Measurements from ENCODE around the gene SPEM1.

SPEM1 gene, protein sequence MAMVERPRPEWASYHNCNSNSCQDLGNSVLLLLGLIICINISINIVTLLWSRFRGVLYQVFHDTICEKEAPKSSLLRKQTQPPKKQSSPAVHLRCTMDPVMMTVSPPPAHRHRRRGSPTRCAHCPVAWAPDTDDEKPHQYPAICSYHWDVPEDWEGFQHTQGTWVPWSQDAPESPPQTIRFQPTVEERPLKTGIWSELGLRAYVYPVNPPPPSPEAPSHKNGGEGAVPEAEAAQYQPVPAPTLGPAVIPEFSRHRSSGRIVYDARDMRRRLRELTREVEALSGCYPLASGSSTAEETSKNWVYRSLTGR

DNA sequence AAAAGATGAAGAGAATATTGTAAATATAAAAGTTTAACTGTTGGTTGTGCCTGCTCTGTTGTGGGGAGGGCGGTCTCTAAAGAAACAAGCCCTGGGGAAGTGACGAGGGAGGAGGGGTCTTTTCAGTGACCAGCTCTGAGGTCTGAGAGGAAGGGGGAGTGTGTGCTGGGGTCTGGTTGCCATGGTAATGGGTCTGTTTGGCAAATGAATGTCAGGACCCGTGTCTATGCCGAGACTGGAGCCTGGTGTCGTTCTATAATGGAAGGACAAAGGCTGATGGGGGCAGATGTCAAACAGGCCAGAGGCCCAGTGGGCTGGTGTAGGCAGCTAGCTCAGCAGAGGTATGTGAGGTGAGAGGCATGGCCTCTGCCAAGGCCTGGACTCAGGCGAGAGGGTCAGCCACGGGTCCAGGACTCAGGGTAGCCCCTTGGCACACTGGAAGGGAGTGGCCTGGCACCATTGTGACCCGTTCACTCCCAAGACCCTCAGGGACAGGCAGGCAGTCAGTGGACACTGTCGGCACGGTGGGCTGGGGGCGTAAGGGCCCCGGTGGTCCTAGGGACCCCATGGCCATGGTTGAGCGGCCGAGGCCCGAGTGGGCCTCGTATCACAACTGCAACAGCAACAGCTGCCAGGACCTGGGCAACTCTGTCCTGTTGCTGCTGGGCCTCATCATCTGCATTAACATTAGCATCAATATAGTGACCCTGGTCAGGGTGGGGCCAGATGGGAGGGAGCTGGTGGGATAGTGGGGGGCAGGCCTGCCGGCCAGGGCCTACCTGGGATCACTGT, at the start of gene SPEM1:
SPEM1 (plus strand) TSS at position 506 of the 792 bp plus-strand sequence; CDS start at position 567, 61 bp downstream.
- DNase-seq = no peak

DNA sequence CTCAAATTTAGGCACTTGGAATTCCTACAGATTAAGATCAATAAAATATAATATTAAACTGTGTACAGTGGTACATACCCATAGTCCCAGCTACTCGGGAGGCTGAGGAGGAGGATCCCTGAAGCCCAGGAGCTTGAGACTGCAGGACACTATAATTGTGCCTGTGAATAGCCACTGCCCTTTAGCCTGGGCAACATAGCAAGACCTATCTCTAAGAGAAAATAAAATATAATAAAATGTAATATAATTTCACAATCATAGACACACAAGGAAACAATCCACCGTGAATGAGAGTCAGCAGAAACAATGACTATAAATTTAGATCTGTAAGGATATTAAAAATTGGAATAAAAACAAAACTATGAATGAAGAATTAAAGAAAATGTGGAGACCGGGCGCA, 49.3 kb upstream of the SPEM1 start:
- no peak for DNase-seq

DNA sequence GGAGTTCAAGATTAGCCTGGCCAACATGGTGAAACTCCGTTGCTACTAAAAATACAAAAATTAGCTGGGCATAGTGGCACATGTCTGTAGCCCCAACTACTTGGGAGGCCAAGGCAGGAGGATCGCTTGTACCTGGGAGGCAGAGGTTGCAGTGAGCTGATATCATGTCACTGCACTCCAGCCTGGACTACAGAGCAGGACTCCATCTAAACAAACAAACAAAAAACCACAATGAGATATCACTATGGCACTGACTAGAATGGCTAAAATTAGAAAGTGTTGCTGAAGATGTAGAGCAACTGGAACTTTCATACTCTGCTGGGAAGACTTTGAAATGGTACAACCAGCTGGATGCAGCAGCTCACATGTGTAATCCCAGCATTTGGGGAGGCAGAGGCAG, 45.8 kb upstream of the SPEM1 start:
- DNase-seq = no peak

DNA sequence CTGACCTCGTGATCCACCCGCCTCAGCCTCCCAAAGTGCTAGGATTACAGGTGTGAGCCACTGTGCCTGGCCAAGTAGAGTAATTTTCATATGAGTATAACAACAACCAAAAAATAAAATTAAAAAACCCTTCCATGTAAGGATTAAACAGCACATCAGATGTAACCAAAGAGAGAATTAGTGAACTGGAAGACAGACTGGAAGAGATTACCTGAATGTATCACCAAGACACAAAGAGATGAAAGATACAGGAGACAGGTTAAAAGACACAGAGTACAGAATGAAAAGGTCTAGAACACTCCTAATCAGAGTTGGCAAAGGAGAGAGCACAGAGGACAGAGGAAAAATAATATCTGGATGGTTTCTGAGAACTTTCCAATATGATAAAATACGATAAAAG, 41.0 kb upstream of the SPEM1 start:
- DNase-seq = no peak

DNA sequence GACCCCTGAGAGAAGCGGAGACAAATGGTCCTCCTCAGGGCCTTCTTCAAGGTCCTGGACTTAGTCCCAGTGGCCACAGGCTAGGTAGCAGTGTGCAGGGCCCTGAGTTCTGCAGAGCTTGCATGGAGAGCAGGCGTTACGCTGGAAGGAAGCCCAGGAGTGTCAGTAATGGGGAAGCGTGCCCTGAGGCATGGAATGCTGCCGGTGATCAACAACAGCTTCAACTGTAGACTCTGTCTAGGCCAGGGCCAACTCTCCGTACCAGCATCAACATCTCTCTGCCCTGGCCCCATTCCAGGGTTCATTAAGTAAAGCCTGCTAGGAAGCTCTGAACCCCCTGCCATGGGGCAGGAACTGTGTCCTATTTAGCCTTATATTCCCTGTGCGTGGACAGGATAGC, 39.8 kb upstream of the SPEM1 start:
- DNase-seq = no peak

- DNase-seq = no peak
Measured at GRCh38 chr17:7380855-7381683, 39.1 kb upstream of the SPEM1 start, which contains the start of gene TNK1. Gene TNK1, plus strand, starts transcription at chr17:7381089. Its CDS starts 1,838 bp downstream, at chr17:7382927.

DNA sequence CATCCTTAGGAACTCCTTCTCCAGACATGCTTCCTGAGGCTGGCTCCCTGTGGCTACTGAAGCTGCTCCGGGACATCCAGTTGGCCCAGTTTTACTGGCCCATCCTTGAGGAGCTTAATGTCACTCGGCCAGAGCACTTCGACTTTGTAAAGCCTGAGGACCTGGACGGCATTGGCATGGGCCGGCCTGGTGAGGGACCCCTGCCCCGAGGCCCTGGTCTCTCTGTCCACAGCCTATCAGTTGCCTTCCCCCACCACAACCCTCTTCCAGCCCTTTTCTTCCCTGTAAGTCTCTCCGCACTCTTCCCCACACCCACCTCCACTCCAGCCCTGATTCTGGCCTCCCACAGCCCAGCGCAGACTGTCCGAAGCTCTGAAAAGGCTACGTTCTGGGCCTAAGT, 37.2 kb upstream of the SPEM1 start:
- no peak for DNase-seq

GRCh38 chr17:7383371-7383741, 36.8 kb upstream of the SPEM1 start:
- DNase-seq = no peak

DNA sequence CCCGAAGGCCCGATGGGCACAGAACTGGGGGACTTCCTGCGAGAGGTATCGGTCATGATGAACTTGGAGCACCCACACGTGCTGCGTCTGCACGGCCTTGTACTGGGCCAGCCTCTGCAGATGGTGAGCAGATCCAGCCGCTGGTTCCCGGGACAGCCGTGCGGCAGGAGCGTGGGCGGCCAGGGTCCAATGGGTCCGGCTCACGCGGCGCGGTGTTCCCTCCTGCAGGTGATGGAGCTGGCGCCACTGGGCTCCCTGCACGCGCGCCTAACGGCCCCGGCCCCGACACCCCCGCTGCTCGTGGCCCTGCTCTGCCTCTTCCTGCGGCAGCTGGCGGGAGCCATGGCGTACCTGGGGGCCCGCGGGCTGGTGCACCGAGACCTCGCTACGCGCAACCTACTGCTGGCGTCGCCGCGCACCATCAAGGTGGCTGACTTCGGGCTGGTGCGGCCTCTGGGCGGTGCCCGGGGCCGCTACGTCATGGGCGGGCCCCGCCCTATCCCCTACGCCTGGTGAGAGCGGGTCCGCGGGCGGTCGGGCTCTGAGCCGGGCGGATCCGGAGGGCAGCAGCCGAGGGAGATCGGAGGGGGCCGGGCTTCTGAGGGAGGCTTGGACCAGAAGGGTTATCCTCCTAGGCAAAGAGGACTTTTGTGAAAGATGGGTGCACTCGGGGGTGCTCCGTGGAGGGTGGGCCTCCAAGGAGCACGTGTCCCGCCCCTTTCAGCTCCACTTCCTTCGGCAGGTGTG, 36.2 kb upstream of the SPEM1 start:
- DNase-seq = peak; percentile 93

DNA sequence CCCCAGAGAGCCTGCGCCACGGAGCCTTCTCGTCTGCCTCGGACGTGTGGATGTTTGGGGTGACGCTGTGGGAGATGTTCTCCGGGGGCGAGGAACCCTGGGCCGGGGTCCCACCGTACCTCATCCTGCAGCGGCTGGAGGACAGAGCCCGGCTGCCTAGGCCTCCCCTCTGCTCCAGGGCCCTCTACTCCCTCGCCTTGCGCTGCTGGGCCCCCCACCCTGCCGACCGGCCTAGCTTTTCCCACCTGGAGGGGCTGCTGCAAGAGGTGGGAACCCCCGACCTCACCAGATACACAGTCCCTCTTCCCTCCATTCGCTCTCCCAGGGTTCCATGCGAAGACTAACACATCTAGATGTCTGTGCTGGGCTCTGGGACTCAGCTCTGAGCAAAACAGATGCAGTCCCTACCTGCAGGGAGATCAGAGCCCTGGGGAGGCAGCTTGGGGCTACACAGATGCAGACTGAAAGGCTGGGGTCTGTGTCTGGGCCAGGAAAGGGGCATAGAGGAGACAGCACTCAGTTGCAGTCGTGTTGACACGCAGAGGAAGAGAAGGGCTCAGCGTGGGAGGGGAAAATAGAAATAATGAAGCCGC, 35.5 kb upstream of the SPEM1 start:
- no peak for DNase-seq

DNA sequence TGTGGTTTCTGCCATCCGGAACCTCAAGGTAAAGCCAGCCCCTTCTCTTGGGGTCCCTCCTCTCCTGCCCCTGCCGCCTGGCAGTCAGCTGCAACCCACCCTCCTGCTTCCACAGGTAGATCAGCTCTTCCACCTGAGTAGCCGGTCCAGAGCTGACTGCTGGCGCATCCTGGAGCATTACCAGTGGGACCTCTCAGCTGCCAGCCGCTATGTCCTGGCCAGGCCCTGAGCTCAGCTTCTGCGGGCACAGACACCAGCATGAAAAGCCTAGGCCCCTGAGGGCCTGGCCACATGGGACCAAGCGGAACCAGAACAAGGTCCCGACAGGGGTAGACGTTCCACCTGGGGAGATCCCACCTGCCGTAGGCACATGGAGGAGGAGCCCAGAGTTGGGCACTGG, 31.3 kb upstream of the SPEM1 start:
- no peak for DNase-seq

- no peak for DNase-seq
Measured at GRCh38 chr17:7389924-7390910, 29.9 kb upstream of the SPEM1 start.

DNA sequence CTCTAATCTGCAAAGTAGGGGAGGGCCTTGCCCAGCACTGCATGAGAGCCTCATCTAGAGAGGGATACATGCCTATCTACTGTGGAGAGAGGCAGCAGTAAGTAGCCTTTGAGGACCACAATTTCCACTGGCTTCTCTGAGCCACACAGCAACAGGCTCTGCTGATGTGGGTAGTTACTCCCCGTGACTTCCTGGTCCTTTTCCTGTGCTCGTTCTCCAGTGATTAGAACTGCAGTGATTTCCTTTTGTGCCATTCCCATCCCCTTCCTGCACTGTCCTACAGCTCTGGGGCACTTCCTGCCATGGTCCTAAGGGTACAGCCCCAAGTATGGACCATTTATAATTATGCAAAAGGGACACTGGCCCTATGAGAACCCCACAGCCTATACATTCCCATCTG, 28.8 kb upstream of the SPEM1 start:
- no peak for DNase-seq

GRCh38 chr17:7392696-7393612, 27.2 kb upstream of the SPEM1 start:
- no peak for DNase-seq

- DNase-seq = peak; percentile 78
Measured at GRCh38 chr17:7393613-7394451, 26.3 kb upstream of the SPEM1 start.

- DNase-seq = peak; percentile 94
Measured at GRCh38 chr17:7394452-7395191, 25.5 kb upstream of the SPEM1 start, which contains the start of gene PLSCR3. Gene PLSCR3, minus strand, starts transcription at chr17:7394525. Its CDS starts 415 bp downstream, at chr17:7394110.

DNA sequence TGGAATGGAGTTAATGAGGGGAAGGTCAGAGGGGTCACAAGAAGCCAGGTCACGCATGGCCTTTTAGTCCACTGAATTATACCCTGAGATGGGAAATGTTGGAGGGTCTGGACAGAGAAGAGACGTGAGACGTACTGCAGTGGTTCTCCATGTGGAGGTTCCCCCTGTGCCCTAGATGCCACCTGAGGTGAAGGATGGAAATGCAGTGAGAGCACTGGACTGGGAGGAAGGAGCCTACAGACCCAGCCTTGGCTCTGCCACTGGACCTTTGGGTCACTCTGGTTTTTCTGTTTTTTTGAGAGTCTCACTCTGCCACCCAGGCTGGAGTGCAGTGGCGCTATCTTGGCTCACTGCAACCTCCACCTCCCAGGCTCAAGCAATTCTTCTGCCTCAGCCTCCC, 24.0 kb upstream of the SPEM1 start:
- DNase-seq = no peak

- DNase-seq = no peak
Measured at GRCh38 chr17:7398612-7399011, 21.5 kb upstream of the SPEM1 start.

Measured in activated effector memory CD4-positive, alpha-beta T cell treated with anti-CD3 and anti-CD28 coated beads, Interleukin-2, amount 50 U/mL, for 16 hours (primary cell).